K562 (cell line): ENCODE results near the gene FGF2. TPM values are rescaled to one million over a fixed set of nuclear protein-coding genes. Genes with fewer than 3 reads are reported as not detected.
A peak's percentile ranks its signal among the peaks of the same experiment; 100 is the strongest.
"Not testable (repeated sequence)": the region's sequence is repeated elsewhere in the genome, so short reads cannot be mapped to it uniquely, and the experiment has no call there.

Experiments
- ATAC-seq: fragments of 200-7000 bp; cut with Tn5 transposase; 3 replicates; pipeline ENCODE4 v1.9.1; 2020; ENCODE audit warnings: moderate library complexity
- BruUV-seq: library from RNA; stranded (reverse); fragments of 400-500 nt; replicated peaks from 2 replicates; lab custom pipeline; 2021; lab: Mats Ljungman, UMichigan
- CTCF ChIA-PET: fragments of 300-600 bp; formaldehyde crosslinking; extraction: SDS; loops from one replicate; lab custom pipeline; 2021; ENCODE audit warnings: low intra/inter-chr PET ratio; lab: Yijun Ruan, JAX
- POLR2A ChIA-PET: fragments of 300-600, 350-650 bp; sonication (Branson Sonifier 250); formaldehyde crosslinking; extraction: SDS; loops from one replicate; lab custom pipeline; 2021; ENCODE audit warnings: antibody characterized with exemption, inconsistent platforms; lab: Yijun Ruan, JAX
- DNase-seq, 4 experiments: peaks; one replicate each; pipeline versions ENCODE4 v3.0.0 to v3.0.0-alpha.2; 2011 to 2018; ENCODE audit warnings: low spot score in 3 of 4, mixed read lengths in 3 of 4; ENCODE audit errors: extremely low read depth in 1 of 4
- FAIRE-seq: peaks from 2 replicates; lab custom pipeline; 2011; peaks lifted over from hg19 to GRCh38; lab: Jason Lieb, UNC
- H2AFZ ChIP-seq: 2 replicates; pipeline ENCODE4 v1.6.0; 2011; ENCODE audit warnings: low read depth, low read length, control low read depth, inconsistent platforms
- H3K27ac ChIP-seq: fragments of 200-600 bp; 3 replicates; pipeline ENCODE4 v1.8.0; 2011; ENCODE audit warnings: low read depth, mild to moderate bottlenecking, control low read depth, inconsistent platforms, low read length, moderate library complexity, mixed read lengths; ENCODE audit errors: extremely low read depth
- H3K27me3 ChIP-seq, 2 experiments: fragments of 300-600 bp in 1 of 2; 2 replicates in 1 of 2; 3 replicates in 1 of 2; pipeline versions ENCODE4 v1.6.0 to v1.8.0; 2011; ENCODE audit warnings: inconsistent platforms in 2 of 2, low read length in 2 of 2, mild to moderate bottlenecking in 1 of 2, mixed read lengths in 1 of 2, moderate library complexity in 1 of 2; ENCODE audit not compliant: control insufficient read depth in 2 of 2, insufficient read depth in 2 of 2
- H3K36me3 ChIP-seq: fragments of 300-600 bp; 3 replicates; pipeline ENCODE4 v1.8.0; 2011; ENCODE audit warnings: mild to moderate bottlenecking, low read length, inconsistent platforms; ENCODE audit not compliant: control insufficient read depth, insufficient read depth
- H3K4me1 ChIP-seq, 2 experiments: fragments of 200-600 bp in 1 of 2; replicated peaks in 1 of 2; 2 replicates in 1 of 2; 3 replicates in 1 of 2; pipeline versions ENCODE4 v1.5.1 to v1.8.0; 2011; ENCODE audit warnings: inconsistent platforms in 2 of 2, low read length in 2 of 2, mild to moderate bottlenecking in 1 of 2, mixed read lengths in 1 of 2, moderate library complexity in 1 of 2; ENCODE audit not compliant: control insufficient read depth in 2 of 2, insufficient read depth in 2 of 2
- H3K4me2 ChIP-seq: 2 replicates; pipeline ENCODE4 v1.6.1; 2011; ENCODE audit warnings: low read length, control low read depth, inconsistent platforms, mixed read lengths; ENCODE audit not compliant: insufficient read depth
- H3K4me3 ChIP-seq: fragments of 200-600 bp; sonication (generic), shearing (Covaris generic); 2 replicates; pipeline ENCODE4 v1.5.1; 2016; ENCODE audit warnings: control low read depth, inconsistent platforms
- H3K79me2 ChIP-seq: fragments of 200-600 bp; 3 replicates; pipeline ENCODE4 v1.8.0; 2011; ENCODE audit warnings: low read length, inconsistent platforms; ENCODE audit not compliant: control insufficient read depth, insufficient read depth
- H3K9ac ChIP-seq, 2 experiments: 2 replicates each; pipeline versions ENCODE4 v1.6.0 to v1.6.1; 2011; ENCODE audit warnings: low read depth in 2 of 2, low read length in 2 of 2, control low read depth in 1 of 2, inconsistent platforms in 1 of 2, mild to moderate bottlenecking in 1 of 2, mixed read lengths in 1 of 2; ENCODE audit not compliant: insufficient read depth in 1 of 2
- H3K9me1 ChIP-seq: one replicate; pipeline ENCODE4 v1.6.0; 2011; ENCODE audit warnings: inconsistent platforms, mild to moderate bottlenecking, low read length, moderate library complexity; ENCODE audit not compliant: control insufficient read depth, insufficient read depth
- H3K9me3 ChIP-seq: replicated peaks from 2 replicates; pipeline ENCODE4 v1.5.1; 2011; ENCODE audit warnings: low read depth, low read length, inconsistent platforms; ENCODE audit not compliant: control insufficient read depth, insufficient read depth
- H4K20me1 ChIP-seq: replicated peaks from 2 replicates; pipeline ENCODE4 v1.6.1; 2011; ENCODE audit warnings: low read length, inconsistent platforms, mixed read lengths; ENCODE audit not compliant: control insufficient read depth, insufficient read depth
- ARID1B ChIP-seq: fragments of 450-650 bp; IDR thresholded peaks from 2 replicates; pipeline ENCODE4 v1.6.1; 2016; ENCODE audit warnings: antibody characterized with exemption, mild to moderate bottlenecking, inconsistent platforms
- TRIM24 ChIP-seq, 2 experiments: fragments of 450-650 bp; IDR thresholded peaks; 2 replicates each; pipeline ENCODE4 v1.6.1; 2016
- ZEB2 ChIP-seq: fragments of 450-650 bp; IDR thresholded peaks from 2 replicates; pipeline ENCODE4 v1.6.1; 2016
- WGBS: fragments of 100-300 bp; shearing (Covaris generic); methylation state at CpG from one replicate; pipeline ENCODE4 v1.1.6; 2016; ENCODE audit warnings: low coverage, mixed read lengths; ENCODE audit not compliant: insufficient coverage; ENCODE audit errors: missing lambda C conversion rate; 5-methylcytosine and 5-hydroxymethylcytosine counted together
- in situ Hi-C: fragments of 300-500 bp; cut with MboI; formaldehyde crosslinking; loops from 4 replicates; pipeline ENCODE4 v1.15.0; 2018; ENCODE audit warnings: inconsistent platforms, mixed read lengths
- intact Hi-C: fragments of 100-400 bp; cut with micrococcal nuclease; formaldehyde crosslinking; loops from 2 replicates; pipeline ENCODE4 v1.14.2; 2022
- polyA plus RNA-seq, 8 experiments: library from polyadenylated mRNA; depleted of rRNA in 4 of 8; stranded (reverse) in 5 of 8; unstranded in 3 of 8; fragments of >200 nt; fragmentation: Nextera tagmentation in 2 of 8; fragmentation: Illumina TruSeq in 1 of 8; extraction: Ambion mirVana in 2 of 8; extraction: Trizol in 1 of 8; gene quantifications; 2 replicates each; pipeline versions ENCODE4 v1.2.1 to v1.2.3, GENCODE V29; 2011 to 2014; ENCODE audit warnings: inconsistent platforms in 1 of 8, missing spikeins in 1 of 8
- total RNA-seq, 7 experiments: library from RNA; depleted of rRNA in 6 of 7; stranded (reverse); fragments of >200 nt in 6 of 7; fragmentation: Illumina TruSeq in 2 of 7; extraction: Trizol in 2 of 7; gene quantifications; 2 replicates each; pipeline versions ENCODE4 v1.2.1 to v1.2.3, GENCODE V29; 2011 to 2021; ENCODE audit warnings: low replicate concordance in 1 of 7
- TF ChIP-seq, protein P1 (sequence below), 2 experiments: fragments of 450-650 bp in 1 of 2; sonication (generic) in 1 of 2; formaldehyde crosslinking in 1 of 2; IDR thresholded peaks in 1 of 2; conservative IDR thresholded peaks in 1 of 2; 2 replicates each; pipeline versions ENCODE4 v1.6.1 to v1.8.1; 2016 to 2023; ENCODE audit warnings: mild to moderate bottlenecking in 2 of 2, moderate library complexity in 2 of 2, inconsistent platforms in 1 of 2, missing genetic modification reagents in 1 of 2

The FGF2 gene
- total and polyA plus RNA-seq, 9 of the 15 experiments (the other 6 are each of a cell fraction or from before 2014, with no cell fraction given), result 2.5 to 19.4 (median 9.2) TPM

DNA sequence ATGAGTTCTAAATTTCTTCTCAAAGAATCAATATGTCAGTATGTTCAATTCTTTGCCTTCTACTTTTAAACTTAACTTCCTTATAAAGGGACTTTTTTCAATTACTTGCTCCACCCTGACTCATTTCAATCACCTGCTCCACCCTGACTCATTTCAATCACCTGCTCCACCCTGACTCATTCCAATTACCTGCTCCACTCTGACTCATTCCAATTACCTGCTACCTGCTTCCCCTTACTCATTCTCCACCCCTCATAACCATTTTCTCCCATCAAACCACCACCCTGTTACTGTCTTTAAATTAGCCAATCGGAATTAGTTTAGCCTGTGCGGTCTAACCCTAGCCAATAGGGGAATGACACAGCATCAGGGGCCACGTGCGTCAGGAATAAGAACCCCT, 40.3 kb upstream of the FGF2 start:
- H3K27me3 ChIP-seq, H3K27ac ChIP-seq, H3K9ac ChIP-seq, H3K4me2 ChIP-seq, H3K9me1 ChIP-seq, in situ Hi-C loops, H3K9me3 ChIP-seq, H4K20me1 ChIP-seq, CTCF ChIA-PET, H2AFZ ChIP-seq, POLR2A ChIA-PET, FAIRE-seq, H3K36me3 ChIP-seq, intact Hi-C loops, H3K4me1 ChIP-seq, ATAC-seq, H3K4me3 ChIP-seq, DNase-seq, BruUV-seq, H3K79me2 ChIP-seq: not testable (repeated sequence)
- WGBS, result 67% methylated on average over 4 of the region's 4 CpGs
- TF ChIP-seq, protein P1, sequence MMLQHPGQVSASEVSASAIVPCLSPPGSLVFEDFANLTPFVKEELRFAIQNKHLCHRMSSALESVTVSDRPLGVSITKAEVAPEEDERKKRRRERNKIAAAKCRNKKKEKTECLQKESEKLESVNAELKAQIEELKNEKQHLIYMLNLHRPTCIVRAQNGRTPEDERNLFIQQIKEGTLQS (IDR thresholded peaks at IDR 0.05), result peak; percentile 72
- TF ChIP-seq, protein P1 (CRISPR knock-in tag; conservative IDR thresholded peaks at IDR 0.05), result not testable (repeated sequence)
- TF ChIP-seq ZEB2 (peak; percentile 92), ARID1B (peak; percentile 36; the same call in 1 of the 2 replicates), TRIM24 (IDR thresholded peaks at IDR 0.05) (peak; percentile 57 to 62; a peak in 3 of 4 replicates)

DNA sequence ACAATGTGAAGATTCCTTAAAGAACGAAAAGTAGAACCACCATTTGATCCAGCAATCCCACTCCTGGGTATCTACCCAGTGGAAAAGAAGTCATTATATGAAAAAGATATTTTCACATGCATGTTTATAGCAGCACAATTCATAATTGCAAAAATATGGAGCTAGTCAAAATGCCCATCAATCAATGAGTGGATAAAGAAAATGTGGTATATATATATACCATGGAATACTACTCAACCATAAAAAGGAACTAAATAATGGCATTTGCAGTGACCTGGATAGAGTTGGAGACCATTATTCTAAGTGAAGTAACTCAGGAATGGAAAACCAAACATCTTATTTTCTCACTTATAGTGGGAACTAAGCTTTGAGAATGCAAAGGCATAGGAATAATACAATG, 39.7 kb upstream of the FGF2 start:
- DNase-seq, CTCF ChIA-PET, H4K20me1 ChIP-seq, H3K4me3 ChIP-seq, H3K27me3 ChIP-seq, FAIRE-seq, intact Hi-C loops, POLR2A ChIA-PET, H3K9ac ChIP-seq, H3K27ac ChIP-seq, H3K36me3 ChIP-seq, ATAC-seq, BruUV-seq, H3K79me2 ChIP-seq, H3K9me1 ChIP-seq, H3K4me2 ChIP-seq, H3K4me1 ChIP-seq, H3K9me3 ChIP-seq, in situ Hi-C loops: not testable (repeated sequence)
- peak overlapping the region; percentile 65 for H2AFZ ChIP-seq
- 71% methylated on average over 1 of the region's 1 CpG for WGBS
